ENCODE results near the gene PRR12.

The PRR12 gene, protein sequence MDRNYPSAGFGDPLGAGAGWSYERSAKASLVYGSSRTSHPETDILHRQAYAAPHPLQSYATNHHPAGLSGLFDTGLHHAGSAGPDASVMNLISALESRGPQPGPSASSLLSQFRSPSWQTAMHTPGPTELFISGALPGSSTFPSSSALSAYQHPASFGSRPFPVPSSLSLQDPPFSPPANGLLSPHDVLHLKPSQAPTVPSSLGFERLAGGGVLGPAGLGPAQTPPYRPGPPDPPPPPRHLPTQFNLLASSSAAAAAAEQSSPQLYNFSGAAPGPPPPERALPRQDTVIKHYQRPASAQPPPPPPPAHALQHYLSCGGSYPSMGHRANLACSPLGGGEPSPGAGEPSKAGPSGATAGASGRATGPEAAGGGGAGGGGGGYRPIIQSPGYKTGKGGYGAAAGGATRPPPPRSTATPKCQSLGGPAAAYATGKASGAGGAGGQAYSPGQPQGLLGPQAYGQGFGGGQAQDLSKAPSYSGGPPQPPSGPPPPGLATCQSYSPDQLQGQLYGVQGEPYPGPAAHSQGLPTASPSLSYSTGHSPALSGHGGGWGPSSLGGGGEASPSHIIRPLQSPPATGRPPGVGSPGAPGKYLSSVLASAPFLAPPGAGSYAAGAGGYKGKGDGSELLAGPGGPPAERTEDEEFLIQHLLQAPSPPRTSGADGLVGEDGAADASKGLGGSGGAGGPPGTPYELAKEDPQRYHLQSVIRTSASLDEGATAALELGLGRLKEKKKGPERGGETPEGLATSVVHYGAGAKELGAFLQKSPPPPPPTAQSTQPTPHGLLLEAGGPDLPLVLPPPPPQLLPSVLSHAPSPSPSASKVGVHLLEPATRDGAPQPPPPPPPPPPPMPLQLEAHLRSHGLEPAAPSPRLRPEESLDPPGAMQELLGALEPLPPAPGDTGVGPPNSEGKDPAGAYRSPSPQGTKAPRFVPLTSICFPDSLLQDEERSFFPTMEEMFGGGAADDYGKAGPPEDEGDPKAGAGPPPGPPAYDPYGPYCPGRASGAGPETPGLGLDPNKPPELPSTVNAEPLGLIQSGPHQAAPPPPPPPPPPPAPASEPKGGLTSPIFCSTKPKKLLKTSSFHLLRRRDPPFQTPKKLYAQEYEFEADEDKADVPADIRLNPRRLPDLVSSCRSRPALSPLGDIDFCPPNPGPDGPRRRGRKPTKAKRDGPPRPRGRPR (N-terminal part only)

GRCh38 chr19:49590971-49591730 is at the start of gene PRR12:
Gene PRR12 (plus strand): TSS chr19:49591182. CDS start chr19:49591655, 473 bp downstream.
- DNase-seq, result peak; percentile 75

DNA sequence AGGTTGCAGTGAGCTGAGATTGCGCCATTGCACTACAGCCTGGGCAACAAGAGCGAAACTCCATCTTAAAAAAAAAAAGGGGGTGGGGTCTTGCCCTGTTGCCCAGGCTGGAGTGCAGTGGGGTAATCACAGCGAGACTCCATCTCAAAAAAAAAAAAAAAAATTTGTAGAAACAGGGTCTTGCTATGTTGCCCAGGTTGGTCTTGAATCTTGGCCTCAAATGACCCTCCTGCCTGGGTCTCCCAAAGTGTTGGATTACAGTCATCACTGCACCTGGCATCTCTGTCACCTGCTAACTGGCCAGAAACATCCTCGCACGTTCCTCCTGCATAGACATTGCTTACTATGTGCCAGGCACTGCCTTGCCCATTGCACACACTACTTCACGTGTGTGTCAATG is 49.1 kb upstream of the PRR12 start:
- DNase-seq, result no peak

GRCh38 chr19:49542446-49542845 is 48.5 kb upstream of the PRR12 start:
- DNase-seq, result no peak

DNA sequence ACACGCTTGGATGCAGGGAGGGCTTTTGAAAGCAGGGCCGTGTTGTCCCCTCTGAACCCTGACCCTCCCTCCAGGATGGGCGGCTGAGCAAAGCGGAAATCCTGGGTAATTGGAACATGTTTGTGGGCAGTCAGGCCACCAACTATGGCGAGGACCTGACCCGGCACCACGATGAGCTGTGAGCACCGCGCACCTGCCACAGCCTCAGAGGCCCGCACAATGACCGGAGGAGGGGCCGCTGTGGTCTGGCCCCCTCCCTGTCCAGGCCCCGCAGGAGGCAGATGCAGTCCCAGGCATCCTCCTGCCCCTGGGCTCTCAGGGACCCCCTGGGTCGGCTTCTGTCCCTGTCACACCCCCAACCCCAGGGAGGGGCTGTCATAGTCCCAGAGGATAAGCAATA is 48.0 kb upstream of the PRR12 start:
- no peak for DNase-seq

DNA sequence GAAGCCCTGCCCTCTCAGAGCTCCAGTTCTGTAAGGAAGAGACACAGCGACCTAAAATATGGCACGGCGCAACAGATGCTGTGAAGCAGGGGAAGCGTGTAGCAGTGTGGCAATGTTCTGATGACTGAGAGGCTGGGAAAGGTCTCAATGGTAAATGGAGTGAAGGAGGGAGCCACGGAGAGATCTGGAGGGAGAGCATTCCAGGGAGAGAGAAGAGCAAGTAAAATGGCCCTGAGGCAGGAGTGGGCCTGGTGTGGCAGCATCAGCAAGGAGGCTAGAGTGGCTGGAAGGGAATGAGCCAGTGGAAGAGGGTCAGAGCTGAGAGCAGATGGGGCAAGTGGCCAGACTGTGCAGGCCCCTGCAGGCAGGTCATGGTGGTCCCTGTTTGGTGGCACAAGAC is 46.8 kb upstream of the PRR12 start:
- DNase-seq, result no peak

GRCh38 chr19:49546825-49547565 is 44.0 kb upstream of the PRR12 start:
- peak; percentile 84 for DNase-seq

DNA sequence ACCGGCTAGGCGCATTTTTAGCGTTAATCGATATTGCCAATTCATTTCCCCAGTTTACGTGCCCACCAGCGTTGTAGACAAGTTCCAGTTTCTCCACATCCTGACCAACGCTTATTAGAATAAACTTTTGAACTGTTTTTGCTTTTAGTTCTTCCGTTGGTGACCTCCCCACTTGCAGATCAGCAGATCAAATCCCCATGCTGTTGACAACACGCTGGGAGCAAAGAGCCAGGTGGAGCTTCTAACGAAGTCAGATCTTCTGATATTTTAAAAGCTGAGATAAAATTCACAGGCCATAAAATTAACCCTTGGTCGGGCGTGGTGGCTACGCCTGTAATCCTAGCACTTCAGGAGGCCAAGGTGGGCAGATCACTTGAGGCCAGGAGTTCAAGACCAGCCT is 41.9 kb upstream of the PRR12 start:
- DNase-seq, result no peak

- no peak for DNase-seq
Measured at GRCh38 chr19:49551531-49551930, 39.5 kb upstream of the PRR12 start.

DNA sequence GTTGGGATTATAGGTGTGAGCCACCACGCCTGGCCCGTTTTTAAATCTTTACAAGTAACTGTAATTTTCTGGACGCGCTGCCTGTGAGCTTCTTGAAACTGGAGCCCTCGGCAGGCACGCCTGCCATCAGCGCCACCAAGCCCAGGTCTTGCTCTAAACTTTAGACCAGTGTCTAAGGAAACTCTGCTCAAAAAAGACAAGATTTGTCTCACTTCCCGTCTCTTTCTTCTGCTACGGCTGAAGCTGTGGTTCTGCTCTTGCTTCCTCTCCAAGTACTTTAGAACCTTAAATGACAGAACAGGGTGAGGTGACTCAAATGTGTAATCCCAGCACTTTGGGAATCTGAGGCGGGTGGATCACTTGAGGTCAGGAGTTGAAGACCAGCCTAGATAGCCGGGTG is 38.2 kb upstream of the PRR12 start:
- peak; percentile 71 for DNase-seq

DNA sequence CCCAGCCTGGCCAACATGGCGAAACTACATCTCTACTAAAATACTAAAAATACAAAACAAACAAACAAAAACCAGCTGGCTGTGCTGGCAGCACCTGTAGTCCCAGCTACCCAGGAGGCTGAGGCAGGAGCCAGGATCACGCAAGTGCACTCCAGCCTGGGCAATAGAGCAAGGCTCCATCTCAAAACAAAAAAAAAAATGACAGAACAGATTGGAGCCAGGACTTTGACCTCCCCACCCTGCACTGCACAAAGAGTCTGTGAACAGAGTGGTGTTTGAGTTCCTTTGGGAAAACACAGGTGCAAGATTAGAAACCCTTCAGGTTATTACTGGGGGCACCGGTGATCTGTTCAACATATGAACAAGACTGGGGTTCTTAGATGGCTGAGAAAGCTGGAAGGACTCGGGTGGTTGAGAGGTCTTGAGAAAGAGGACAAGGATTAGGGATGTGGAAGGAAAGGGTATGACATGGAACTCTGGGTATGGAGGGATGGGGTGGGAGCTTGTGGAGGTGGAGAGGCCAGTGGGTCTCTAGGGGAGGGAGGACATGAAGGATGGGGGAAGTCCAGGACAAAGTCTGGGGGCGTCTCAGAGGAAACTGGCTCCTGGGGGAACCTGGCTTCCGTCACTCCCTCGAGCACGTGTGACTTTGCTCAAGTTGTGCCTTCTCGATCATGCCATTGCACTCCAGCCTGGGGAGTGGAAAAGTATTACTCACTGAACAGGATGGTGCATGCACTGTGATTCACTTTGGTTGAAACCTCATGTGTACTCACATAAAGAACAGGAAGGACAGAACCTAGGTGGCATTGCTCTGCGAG is 37.3 kb upstream of the PRR12 start:
- DNase-seq, result peak; percentile 84

DNA sequence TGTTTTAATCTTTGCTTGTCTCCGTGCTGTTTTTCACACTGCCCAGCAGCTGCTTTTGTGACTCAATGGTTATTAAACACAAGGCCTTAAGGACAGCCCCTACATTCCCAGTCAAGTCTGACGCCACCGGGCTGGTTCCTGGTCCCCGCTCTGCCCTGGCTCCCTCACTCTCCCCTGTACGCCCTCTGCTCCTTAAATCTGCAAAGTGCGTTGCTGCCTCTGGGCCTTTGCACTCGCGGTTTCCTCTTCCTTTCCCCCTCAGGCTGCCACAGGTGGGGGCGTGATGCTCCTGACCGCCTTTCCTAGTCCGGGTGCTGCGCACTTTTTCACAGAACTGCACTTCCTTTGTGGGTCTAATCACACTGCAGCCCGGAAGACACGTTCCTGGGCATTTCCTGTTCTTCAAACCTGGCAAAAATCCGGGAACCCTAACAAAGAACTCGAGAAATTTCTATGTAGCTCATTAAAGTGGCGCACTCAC is 36.2 kb upstream of the PRR12 start:
- peak; percentile 81 for DNase-seq

- peak; percentile 80 for DNase-seq
Measured at GRCh38 chr19:49555600-49556411, 35.2 kb upstream of the PRR12 start.

GRCh38 chr19:49556412-49557398 is 34.3 kb upstream of the PRR12 start:
- DNase-seq, result peak; percentile 31

GRCh38 chr19:49557641-49558325 is 33.2 kb upstream of the PRR12 start:
- DNase-seq, result no peak

DNA sequence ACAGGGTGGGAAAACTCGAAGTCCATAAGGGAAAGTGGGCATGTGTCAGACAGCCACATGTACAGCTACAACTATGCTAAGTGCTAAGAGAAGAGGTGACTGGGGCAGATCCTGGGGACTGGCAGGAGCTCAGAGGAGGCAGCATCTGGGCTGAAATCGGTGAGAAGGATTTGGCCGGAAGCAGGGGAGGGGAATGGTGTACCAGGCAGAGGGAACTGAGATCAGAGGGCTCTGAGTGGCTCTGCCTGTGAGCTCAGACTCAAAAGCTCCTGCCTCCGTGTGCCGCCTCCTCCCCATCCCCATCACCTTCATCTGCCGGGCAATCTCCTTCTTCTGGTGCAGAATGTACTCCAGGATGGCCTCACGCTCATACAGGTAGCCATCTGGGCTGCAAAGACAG is 32.4 kb upstream of the PRR12 start:
- peak; percentile 45 for DNase-seq

DNA sequence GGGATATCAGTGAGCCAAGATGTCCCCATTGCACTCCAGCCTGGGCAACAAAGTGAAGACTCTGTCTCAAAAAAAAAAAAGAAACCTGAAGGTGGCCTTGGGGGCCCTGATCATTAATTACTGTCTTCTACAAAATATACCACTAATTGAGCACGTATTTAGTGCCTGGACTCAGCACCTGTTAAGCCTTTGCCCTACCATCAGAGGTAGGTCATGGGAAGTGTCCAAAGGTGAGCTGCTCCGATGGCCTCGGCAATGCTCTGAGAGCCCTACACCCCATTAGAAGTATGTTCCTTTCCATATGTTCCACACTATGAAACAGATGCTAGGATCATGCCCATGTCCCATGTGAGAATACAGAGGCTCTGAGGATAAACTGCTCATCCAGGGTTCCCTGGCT is 31.5 kb upstream of the PRR12 start:
- no peak for DNase-seq

DNA sequence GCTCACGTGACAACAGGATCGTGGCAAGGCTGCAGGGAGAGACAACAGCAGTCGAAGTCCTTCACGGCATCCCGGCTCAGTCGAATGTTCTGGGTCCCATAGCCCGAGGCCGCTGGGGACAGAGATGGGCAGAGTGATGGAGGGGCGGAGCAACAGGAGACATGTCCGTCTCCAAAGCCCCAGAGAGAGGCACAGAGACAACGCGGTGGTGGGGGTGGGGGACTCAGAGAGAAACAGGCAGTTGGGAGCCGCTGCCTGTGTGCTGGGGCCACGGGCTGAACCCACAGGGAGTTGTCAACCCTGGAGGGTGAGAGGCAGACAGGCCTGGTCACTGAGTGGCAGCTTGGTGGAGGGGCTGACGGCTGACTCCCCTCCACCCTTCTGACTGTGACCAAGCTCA is 31.1 kb upstream of the PRR12 start:
- DNase-seq, result no peak

DNA sequence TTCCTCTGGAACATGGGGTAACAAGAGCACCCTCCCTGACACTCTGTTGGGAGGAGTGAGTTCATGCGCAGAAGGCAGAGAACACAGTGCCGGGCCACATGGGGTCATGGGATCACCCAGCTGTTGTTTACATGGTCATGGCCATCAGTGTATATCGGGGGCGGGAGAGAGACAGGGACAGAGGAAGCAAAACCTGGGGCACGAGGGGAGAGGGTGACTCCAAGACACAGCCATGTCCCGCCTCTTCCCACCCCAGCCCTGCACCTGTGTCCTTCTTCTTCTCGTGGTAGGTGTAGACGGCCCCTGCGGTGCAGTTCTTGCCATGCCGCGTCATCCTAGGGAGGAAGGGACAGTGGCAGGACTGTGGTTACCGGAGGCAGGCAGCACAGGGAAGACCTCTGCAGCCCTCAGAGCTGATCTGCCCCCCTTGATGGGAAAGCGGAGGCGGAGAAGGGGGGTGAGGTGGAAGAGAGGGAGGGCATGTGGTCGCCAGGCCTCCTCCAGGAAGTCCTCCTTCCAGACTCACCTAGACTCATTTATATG is 30.6 kb upstream of the PRR12 start:
- peak; percentile 42 for DNase-seq
